GM23338 (cell line): ENCODE data around the gene TRIM21. TPM values are rescaled to one million over a fixed set of nuclear protein-coding genes. Genes with fewer than 3 reads are reported as not detected.
A peak's percentile ranks its signal among the peaks of the same experiment; 100 is the strongest.
"Not testable (repeated sequence)": the region's sequence is repeated elsewhere in the genome, so short reads cannot be mapped to it uniquely, and the experiment has no call there.

Source experiments
- ATAC-seq: fragments of 200-7000 bp; cut with Tn5 transposase; 3 replicates; pipeline ENCODE4 v1.9.1; 2020
- DNase-seq: peaks from one replicate; pipeline ENCODE4 v3.0.0-alpha.2; 2015; ENCODE audit warnings: low spot score
- H2AFZ ChIP-seq: fragments of 200-600 bp; sonication (generic); 2 replicates; pipeline ENCODE4 v1.8.0; 2016; ENCODE audit warnings: antibody characterized with exemption, mild to moderate bottlenecking, moderate library complexity
- H3F3A ChIP-seq: fragments of 200-600 bp; sonication (generic); replicated peaks from 2 replicates; pipeline ENCODE4 v1.8.0; 2017; ENCODE audit warnings: antibody characterized with exemption, mixed run types, low read depth
- H3K27ac ChIP-seq: fragments of 200-600 bp; sonication (generic); 2 replicates; pipeline ENCODE4 v1.6.1; 2016; ENCODE audit warnings: low read depth
- H3K27me3 ChIP-seq: fragments of 200-600 bp; sonication (generic); 2 replicates; pipeline ENCODE4 v1.8.0; 2016; ENCODE audit warnings: mild to moderate bottlenecking, mixed run types, moderate library complexity; ENCODE audit not compliant: insufficient read depth
- H3K36me3 ChIP-seq: fragments of 200-600 bp; sonication (generic); 2 replicates; pipeline ENCODE4 v1.8.0; 2016; ENCODE audit warnings: mild to moderate bottlenecking; ENCODE audit not compliant: insufficient read depth
- H3K4me1 ChIP-seq: fragments of 200-600 bp; sonication (generic); 2 replicates; pipeline ENCODE4 v1.8.0; 2016; ENCODE audit warnings: mild to moderate bottlenecking, moderate library complexity; ENCODE audit not compliant: insufficient read depth
- H3K4me2 ChIP-seq: fragments of 200-600 bp; sonication (generic); 2 replicates; pipeline ENCODE4 v1.7.1; 2017; ENCODE audit warnings: mixed run types
- H3K4me3 ChIP-seq: fragments of 200-600 bp; sonication (generic); 2 replicates; pipeline ENCODE4 v1.6.1; 2016; ENCODE audit warnings: mixed run types
- H3K79me2 ChIP-seq: fragments of 200-600 bp; sonication (generic); replicated peaks from 2 replicates; pipeline ENCODE4 v1.8.0; 2017; ENCODE audit warnings: mild to moderate bottlenecking; ENCODE audit not compliant: insufficient read depth
- H3K9me2 ChIP-seq: fragments of 200-600 bp; sonication (generic); 2 replicates; pipeline ENCODE4 v1.8.0; 2017; ENCODE audit not compliant: insufficient read depth
- H4K20me1 ChIP-seq: fragments of 200-600 bp; sonication (generic); replicated peaks from 2 replicates; pipeline ENCODE4 v1.8.0; 2017; ENCODE audit warnings: mild to moderate bottlenecking; ENCODE audit not compliant: insufficient read depth
- H3K27ac Mint-ChIP-seq: 2 replicates; pipeline ENCODE4 v1.8.0; 2020; ENCODE audit warnings: inconsistent platforms, mild to moderate bottlenecking, moderate library complexity, mixed read lengths
- H3K27me3 Mint-ChIP-seq: 3 replicates; pipeline ENCODE4 v1.8.0; 2022; ENCODE audit warnings: low read depth, mild to moderate bottlenecking, moderate library complexity, mixed read lengths, inconsistent platforms; ENCODE audit not compliant: insufficient read depth, poor library complexity
- H3K36me3 Mint-ChIP-seq: 3 replicates; pipeline ENCODE4 v1.8.0; 2021; ENCODE audit warnings: low read depth, mild to moderate bottlenecking, inconsistent platforms, moderate library complexity, mixed read lengths
- H3K4me1 Mint-ChIP-seq: 3 replicates; pipeline ENCODE4 v1.8.0; 2020; ENCODE audit warnings: mild to moderate bottlenecking, inconsistent platforms, mixed read lengths
- H3K4me3 Mint-ChIP-seq: 3 replicates; pipeline ENCODE4 v1.8.0; 2021; ENCODE audit warnings: moderate library complexity, mild to moderate bottlenecking, inconsistent platforms, mixed read lengths
- H3K9me3 Mint-ChIP-seq: 3 replicates; pipeline ENCODE4 v1.8.0; 2020; ENCODE audit warnings: moderate library complexity, mild to moderate bottlenecking, inconsistent platforms, mixed read lengths
- CTCF ChIP-seq, 2 experiments: fragments of 200-600 bp in 1 of 2; sonication (generic) in 1 of 2; conservative IDR thresholded peaks; 2 replicates each; pipeline versions ENCODE4 v1.5.1 to v1.6.1; 2016 to 2017; ENCODE audit warnings: antibody characterized with exemption in 2 of 2, low read depth in 2 of 2, mild to moderate bottlenecking in 2 of 2, moderate library complexity in 1 of 2
- ETS1 ChIP-seq: IDR thresholded peaks from 2 replicates; pipeline ENCODE4 v1.6.1; 2016; ENCODE audit warnings: antibody characterized with exemption
- EZH2 ChIP-seq: fragments of 200-600 bp; sonication (generic); IDR thresholded peaks from one replicate; pipeline ENCODE4 v1.8.0; 2017; ENCODE audit warnings: antibody characterized with exemption, mild to moderate bottlenecking, low read depth; ENCODE audit not compliant: unreplicated experiment
- EZH2phosphoT487 ChIP-seq: fragments of 200-600 bp; sonication (generic); IDR thresholded peaks from one replicate; pipeline ENCODE4 v1.8.1; 2018; ENCODE audit warnings: antibody characterized with exemption; ENCODE audit not compliant: unreplicated experiment
- JUNB ChIP-seq: IDR thresholded peaks from one replicate; pipeline ENCODE4 v1.6.1; 2016; ENCODE audit warnings: antibody characterized with exemption; ENCODE audit not compliant: unreplicated experiment
- NANOG ChIP-seq: IDR thresholded peaks from 2 replicates; pipeline ENCODE4 v1.6.1; 2016; ENCODE audit warnings: antibody characterized with exemption, borderline replicate concordance
- REST ChIP-seq: IDR thresholded peaks from one replicate; pipeline ENCODE4 v1.6.1; 2018; ENCODE audit warnings: antibody characterized with exemption; ENCODE audit not compliant: unreplicated experiment
- ZNF114 ChIP-seq: fragments of 250-450 bp; sonication (Bioruptor Pico); IDR thresholded peaks from 2 replicates; pipeline ENCODE4 v1.5.0; 2020; ENCODE audit warnings: mild to moderate bottlenecking, moderate library complexity
- ZNF331 ChIP-seq: fragments of 250-450 bp; sonication (Bioruptor Pico); IDR thresholded peaks from 2 replicates; pipeline ENCODE4 v1.5.0; 2020; ENCODE audit warnings: low read depth, mild to moderate bottlenecking, moderate library complexity
- ZNF462 ChIP-seq: fragments of 250-450 bp; sonication (Bioruptor Pico); IDR thresholded peaks from 2 replicates; pipeline ENCODE4 v1.5.0; 2020; ENCODE audit warnings: mild to moderate bottlenecking, moderate library complexity
- polyA plus RNA-seq: library from polyadenylated mRNA; unstranded; fragments of >200 nt; fragmentation: Nextera tagmentation; extraction: Ambion mirVana; gene quantifications from 2 replicates; pipeline ENCODE4 v1.2.1, GENCODE V29; 2016
- total RNA-seq: library from RNA; depleted of rRNA; stranded (reverse); fragments of >200 nt; shearing (Covaris generic); gene quantifications from 2 replicates; pipeline ENCODE4 v1.2.3, GENCODE V29; 2014

Gene TRIM21
- total and polyA plus RNA-seq, 2 experiments from 2014 or later: 12.7 to 18.3 TPM

GRCh38 chr11:4406206-4406605, 12.7 kb upstream of the TRIM21 start:
- not testable (repeated sequence) for H3K4me3 Mint-ChIP-seq, H3K79me2 ChIP-seq, H3K36me3 Mint-ChIP-seq, H3K4me1 ChIP-seq, H3K27me3 Mint-ChIP-seq, H3K36me3 ChIP-seq, H3K4me2 ChIP-seq, DNase-seq, H3K27ac ChIP-seq, H3K4me3 ChIP-seq, H2AFZ ChIP-seq, H4K20me1 ChIP-seq, H3K9me2 ChIP-seq, H3K4me1 Mint-ChIP-seq, H3K27me3 ChIP-seq, H3K27ac Mint-ChIP-seq, H3F3A ChIP-seq, ATAC-seq
- H3K9me3 Mint-ChIP-seq: peaks cover 59% of the 10 kb centered on the region

- Histone ChIP-seq H3K79me2 (peaks cover 4% of the 10 kb centered on the region; the same call in 1 of the 2 replicates), H3K4me3 (peak overlapping the region; percentile 87), H3K9me2 (no peaks in the 10 kb centered on the region), H3K27me3 (no peaks in the 10 kb centered on the region), H3K27ac (no peak overlapping the region), H2AFZ (peak overlapping the region; percentile 100), H3K4me2 (peak overlapping the region; percentile 82), H4K20me1 (no peaks in the 10 kb centered on the region), H3K4me1 (peaks cover 4% of the 10 kb centered on the region; the same call in 1 of the 2 replicates), H3F3A (no peaks in the 10 kb centered on the region), H3K36me3 (no peaks in the 10 kb centered on the region)
- H3K9me3 Mint-ChIP-seq: peaks cover 21% of the 10 kb centered on the region
- H3K4me3 Mint-ChIP-seq: peak overlapping the region; percentile 88
- no peak for ATAC-seq
- peaks cover 6% of the 10 kb centered on the region for H3K27me3 Mint-ChIP-seq
- H3K27ac Mint-ChIP-seq: no peak overlapping the region
- peaks cover 5% of the 10 kb centered on the region; the same call in 1 of the 3 replicates for H3K4me1 Mint-ChIP-seq
- H3K36me3 Mint-ChIP-seq: peaks cover 11% of the 10 kb centered on the region
- DNase-seq: no peak
- no peak for TF ChIP-seq NANOG
- TF ChIP-seq REST: no peak
- no peak for TF ChIP-seq ZNF462 (CRISPR knock-in tag)
- TF ChIP-seq ZNF331: no peak
- no peak for TF ChIP-seq JUNB
- TF ChIP-seq ZNF114 (CRISPR knock-in tag): no peak
- TF ChIP-seq ETS1: no peak
- no peak for TF ChIP-seq CTCF (conservative IDR thresholded peaks at IDR 0.05; ENCODE audit: low read depth in 2 of 2)
- no peak for TF ChIP-seq EZH2phosphoT487
- TF ChIP-seq EZH2: no peak
These were observed 339 bp upstream of the TRIM21 start for GRCh38 chr11:4393858-4394223.
